NB4 (cell line): Measurements from ENCODE around the gene COL9A2.

Experiments used
- DNase-seq: peaks from one replicate; pipeline ENCODE4 v3.0.0; 2010; ENCODE audit warnings: low read depth
- H3K4me3 ChIP-seq: one replicate; pipeline ENCODE4 v1.5.1; 2011; ENCODE audit warnings: mild to moderate bottlenecking, low read depth, low read length, moderate library complexity
- CTCF ChIP-seq: IDR thresholded peaks from one replicate; pipeline ENCODE4 v1.5.1; 2012; ENCODE audit warnings: low read depth, low read length
- MAX ChIP-seq: IDR thresholded peaks from 2 replicates; pipeline ENCODE4 v1.6.1; 2011; ENCODE audit warnings: low read depth, low read length
- MYC ChIP-seq: IDR thresholded peaks from 2 replicates; pipeline ENCODE4 v1.6.1; 2011; ENCODE audit warnings: low read depth, low read length
- POLR2A ChIP-seq: IDR thresholded peaks from 2 replicates; pipeline ENCODE4 v1.6.1; 2011; ENCODE audit warnings: mild to moderate bottlenecking; ENCODE audit not compliant: insufficient read length; ENCODE audit errors: extremely low read depth

COL9A2 gene

GRCh38 chr1:40265298-40265697, 51.8 kb downstream of the COL9A2 start:
- TF ChIP-seq MYC: no peak
- no peak for TF ChIP-seq CTCF
- no peak for TF ChIP-seq MAX
- no peak for TF ChIP-seq POLR2A
- DNase-seq: no peak
- H3K4me3 ChIP-seq: no peak overlapping the region

GRCh38 chr1:40264354-40264781, 52.7 kb downstream of the COL9A2 start:
- TF ChIP-seq MAX (no peak), CTCF (no peak), MYC (no peak), POLR2A (no peak)
- no peak for DNase-seq
- no peak overlapping the region for H3K4me3 ChIP-seq

GRCh38 chr1:40258445-40258769, 58.7 kb downstream of the COL9A2 start:
- H3K4me3 ChIP-seq: peak overlapping the region; percentile 99
- DNase-seq: no peak
- TF ChIP-seq MAX (no peak), MYC (no peak), POLR2A (no peak), CTCF (no peak)

- peak within 1 kb of the TSS; percentile 100 for H3K4me3 ChIP-seq
- DNase-seq: peak; percentile 98
- TF ChIP-seq MAX (peak; percentile 93), POLR2A (peak; percentile 53), CTCF (no peak), MYC (peak; percentile 95)
Observed at GRCh38 chr1:40257688-40258444, 59.2 kb downstream of the COL9A2 start, which contains the start of gene ZMPSTE24. ZMPSTE24 (plus strand) TSS chr1:40258236; CDS start chr1:40258272, 36 bp downstream.

- no peak for TF ChIP-seq MAX
- TF ChIP-seq POLR2A: peak; percentile 1
- peak overlapping the region; percentile 100 for H3K4me3 ChIP-seq
- no peak for DNase-seq
Observed at GRCh38 chr1:40257313-40257687, 59.8 kb downstream of the COL9A2 start.

GRCh38 chr1:40256401-40257084, 60.5 kb downstream of the COL9A2 start:
- peak overlapping the region; percentile 100 for H3K4me3 ChIP-seq
- TF ChIP-seq MYC (no peak), POLR2A (no peak), MAX (no peak), CTCF (no peak)
- DNase-seq: no peak
